Suprapubic skin (tissue), 4 donors: ENCODE data around the gene TSPOAP1. TPM values are rescaled to one million over a fixed set of nuclear protein-coding genes. Genes with fewer than 3 reads are reported as not detected.

ENCODE experiments used
- DNase-seq, 2 donors: peaks; one replicate each; pipeline ENCODE4 v3.0.0-alpha.2; 2019; ENCODE audit warnings: low spot score in 2 of 2
- H3K27ac ChIP-seq: fragments of 200-600 bp; sonication (generic); one replicate; pipeline ENCODE4 v1.5.1; 2019
- H3K27me3 ChIP-seq: fragments of 200-600 bp; sonication (generic); one replicate; pipeline ENCODE4 v1.5.1; 2019
- H3K36me3 ChIP-seq: fragments of 200-600 bp; sonication (generic); one replicate; pipeline ENCODE4 v1.5.1; 2019
- H3K4me1 ChIP-seq: fragments of 200-600 bp; sonication (generic); one replicate; pipeline ENCODE4 v1.5.1; 2019
- H3K4me3 ChIP-seq: fragments of 200-600 bp; sonication (generic); one replicate; pipeline ENCODE4 v1.5.1; 2019; ENCODE audit warnings: mild to moderate bottlenecking
- H3K9me3 ChIP-seq: fragments of 200-600 bp; sonication (generic); one replicate; pipeline ENCODE4 v1.5.1; 2019
- EP300 ChIP-seq: sonication (generic); formaldehyde crosslinking; IDR thresholded peaks from one replicate; pipeline ENCODE4 v1.6.1; 2017; ENCODE audit warnings: antibody characterized with exemption
- POLR2A ChIP-seq, 2 donors: fragments of 450-650 bp; IDR thresholded peaks; one replicate each; pipeline ENCODE4 v1.6.1; 2017; ENCODE audit warnings: antibody characterized with exemption in 2 of 2, mild to moderate bottlenecking in 2 of 2, moderate library complexity in 2 of 2
- POLR2AphosphoS5 ChIP-seq, 3 donors: sonication (generic); formaldehyde crosslinking; IDR thresholded peaks; one replicate each; pipeline ENCODE4 v1.6.1; 2017; ENCODE audit warnings: antibody characterized with exemption in 3 of 3
- WGBS: methylation state at CpG from one replicate; pipeline ENCODE4 v1.1.5; 2018; 5-methylcytosine and 5-hydroxymethylcytosine counted together
- total RNA-seq, 4 donors: library from RNA; depleted of rRNA; stranded (reverse); fragments of >200 nt; gene quantifications; one replicate each; pipeline ENCODE4 v1.1.0, GENCODE V29; 2016
- TF ChIP-seq, protein P1 (sequence below), 2 donors: fragments of 200-600 bp in 1 of 2; fragments of 450-650 bp in 1 of 2; sonication (generic) in 1 of 2; IDR thresholded peaks; one replicate each; pipeline ENCODE4 v1.5.1; 2016 to 2019; ENCODE audit warnings: antibody characterized with exemption in 2 of 2, mild to moderate bottlenecking in 1 of 2, moderate library complexity in 1 of 2

TSPOAP1 gene
- total RNA-seq, 4 donors from 2014 or later, result 6.8 to 26.9 (median 12.4) TPM

DNA sequence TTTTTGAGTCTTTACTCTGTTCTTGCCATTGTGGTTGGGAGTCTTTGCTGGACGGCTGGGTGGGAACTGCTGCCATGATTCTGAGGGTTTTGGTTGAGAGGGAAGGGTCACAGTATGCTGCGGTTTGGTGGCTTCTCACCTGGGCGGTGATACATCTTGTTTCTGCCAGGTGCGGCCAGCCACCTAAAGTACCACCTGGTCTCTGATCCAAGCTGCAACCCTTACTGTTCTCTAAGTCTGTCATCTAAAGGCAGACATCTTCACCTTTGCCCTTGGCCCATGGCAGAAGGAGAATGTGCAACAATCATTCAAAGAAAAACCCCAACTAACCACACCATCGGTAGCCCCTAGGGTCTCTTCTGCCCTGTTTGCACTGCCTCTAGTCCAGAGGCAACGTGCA, 28.3 kb downstream of the TSPOAP1 start:
- no peak overlapping the region for H3K4me3 ChIP-seq
- TF ChIP-seq, protein P1, sequence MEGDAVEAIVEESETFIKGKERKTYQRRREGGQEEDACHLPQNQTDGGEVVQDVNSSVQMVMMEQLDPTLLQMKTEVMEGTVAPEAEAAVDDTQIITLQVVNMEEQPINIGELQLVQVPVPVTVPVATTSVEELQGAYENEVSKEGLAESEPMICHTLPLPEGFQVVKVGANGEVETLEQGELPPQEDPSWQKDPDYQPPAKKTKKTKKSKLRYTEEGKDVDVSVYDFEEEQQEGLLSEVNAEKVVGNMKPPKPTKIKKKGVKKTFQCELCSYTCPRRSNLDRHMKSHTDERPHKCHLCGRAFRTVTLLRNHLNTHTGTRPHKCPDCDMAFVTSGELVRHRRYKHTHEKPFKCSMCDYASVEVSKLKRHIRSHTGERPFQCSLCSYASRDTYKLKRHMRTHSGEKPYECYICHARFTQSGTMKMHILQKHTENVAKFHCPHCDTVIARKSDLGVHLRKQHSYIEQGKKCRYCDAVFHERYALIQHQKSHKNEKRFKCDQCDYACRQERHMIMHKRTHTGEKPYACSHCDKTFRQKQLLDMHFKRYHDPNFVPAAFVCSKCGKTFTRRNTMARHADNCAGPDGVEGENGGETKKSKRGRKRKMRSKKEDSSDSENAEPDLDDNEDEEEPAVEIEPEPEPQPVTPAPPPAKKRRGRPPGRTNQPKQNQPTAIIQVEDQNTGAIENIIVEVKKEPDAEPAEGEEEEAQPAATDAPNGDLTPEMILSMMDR (IDR thresholded peaks at IDR 0.05), result no peak
- TF ChIP-seq POLR2A (IDR thresholded peaks at IDR 0.05) (no peak), EP300 (no peak), POLR2AphosphoS5 (IDR thresholded peaks at IDR 0.05) (no peak)
- H3K27me3 ChIP-seq, result no peaks in the 10 kb centered on the region
- H3K9me3 ChIP-seq, result no peaks in the 10 kb centered on the region
- 87% methylated on average over 6 of the region's 6 CpGs for WGBS
- H3K27ac ChIP-seq, result no peak overlapping the region
- DNase-seq, result no peak
- no peaks in the 10 kb centered on the region for H3K36me3 ChIP-seq
- H3K4me1 ChIP-seq, result no peaks in the 10 kb centered on the region

DNA sequence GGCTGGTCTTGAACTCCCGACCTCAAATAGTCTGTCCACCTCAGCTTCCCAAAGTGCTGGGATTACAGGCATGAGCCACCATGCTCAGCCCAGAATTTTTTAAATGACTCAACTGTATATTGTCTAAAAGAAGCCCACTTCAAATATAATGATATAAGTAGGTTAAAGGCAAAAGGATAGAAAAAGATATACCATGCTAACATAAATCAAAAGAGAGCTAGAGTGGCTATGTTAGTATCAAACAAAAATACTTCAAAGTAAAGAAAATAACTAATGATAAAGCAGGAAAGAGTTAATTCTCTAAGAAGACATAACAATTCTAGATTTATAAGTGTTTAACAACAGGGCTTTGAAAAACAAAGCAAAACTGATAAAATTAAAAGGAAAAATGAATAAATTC, 34.6 kb downstream of the TSPOAP1 start:
- H3K4me3 ChIP-seq, result no peak overlapping the region
- no peaks in the 10 kb centered on the region for H3K4me1 ChIP-seq
- H3K27me3 ChIP-seq, result peaks cover 12% of the 10 kb centered on the region
- WGBS, result 94% methylated on average over 1 of the region's 1 CpG
- no peaks in the 10 kb centered on the region for H3K36me3 ChIP-seq
- no peak for DNase-seq
- H3K27ac ChIP-seq, result no peak overlapping the region
- TF ChIP-seq POLR2AphosphoS5 (IDR thresholded peaks at IDR 0.05) (no peak), EP300 (no peak), POLR2A (IDR thresholded peaks at IDR 0.05) (no peak)
- TF ChIP-seq, protein P1 (IDR thresholded peaks at IDR 0.05), result no peak
- H3K9me3 ChIP-seq, result no peaks in the 10 kb centered on the region

DNA sequence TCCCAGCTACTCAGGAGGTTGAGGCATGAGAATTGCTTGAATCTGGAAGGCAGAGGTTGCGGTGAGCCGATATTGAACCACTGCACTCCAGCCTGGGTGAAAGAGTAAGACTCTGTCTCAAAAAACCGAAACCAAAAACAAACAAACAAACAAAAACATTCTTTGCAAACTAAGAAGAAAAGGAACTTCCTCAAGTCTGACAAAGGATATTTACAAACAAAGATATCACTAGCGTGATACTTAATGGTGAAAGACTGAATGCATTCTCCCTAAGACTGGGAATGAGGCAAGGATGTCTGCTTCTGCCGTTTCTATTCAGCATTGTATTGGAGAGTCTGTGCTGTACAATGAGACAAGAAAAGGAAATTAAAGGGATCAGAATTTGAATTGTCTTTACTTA, 37.3 kb downstream of the TSPOAP1 start:
- 78% methylated on average over 5 of the region's 5 CpGs for WGBS
- no peak for DNase-seq

DNA sequence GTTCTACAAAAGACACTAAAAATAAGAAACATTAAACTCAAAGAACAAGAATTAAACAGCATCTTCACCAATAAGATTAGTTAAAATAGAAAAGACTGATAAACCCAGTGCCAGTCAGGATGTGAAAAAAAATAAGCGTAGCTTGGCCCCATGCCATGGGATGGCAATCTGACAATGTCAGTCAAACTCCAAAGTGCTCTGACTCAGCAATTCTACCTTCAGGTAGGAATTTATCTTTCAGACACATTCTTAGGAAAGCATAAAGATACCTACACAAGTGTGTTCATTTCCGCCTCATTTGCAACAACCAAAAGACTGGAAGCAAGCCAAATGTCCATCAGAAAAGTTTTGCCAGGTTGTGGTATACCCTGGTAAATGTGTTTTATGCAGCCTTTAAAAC, 38.7 kb downstream of the TSPOAP1 start:
- 31% methylated on average over 2 of the region's 2 CpGs for WGBS
- DNase-seq, result no peak
- Histone ChIP-seq H3K36me3 (no peaks in the 10 kb centered on the region), H3K9me3 (no peaks in the 10 kb centered on the region), H3K4me1 (no peaks in the 10 kb centered on the region), H3K27ac (no peak overlapping the region), H3K4me3 (no peak overlapping the region), H3K27me3 (peaks cover 30% of the 10 kb centered on the region)
- no peak for TF ChIP-seq POLR2A (IDR thresholded peaks at IDR 0.05)
- TF ChIP-seq, protein P1 (IDR thresholded peaks at IDR 0.05), result no peak
- TF ChIP-seq POLR2AphosphoS5 (IDR thresholded peaks at IDR 0.05), result no peak
- no peak for TF ChIP-seq EP300

More for the DNA sequence above, 37.3 kb downstream of the TSPOAP1 start:
- no peak overlapping the region for H3K27ac ChIP-seq
- TF ChIP-seq POLR2A (IDR thresholded peaks at IDR 0.05) (no peak), EP300 (no peak), POLR2AphosphoS5 (IDR thresholded peaks at IDR 0.05) (no peak)
- TF ChIP-seq, protein P1 (IDR thresholded peaks at IDR 0.05), result no peak
- no peak overlapping the region for H3K4me3 ChIP-seq
- no peaks in the 10 kb centered on the region for H3K4me1 ChIP-seq
- no peaks in the 10 kb centered on the region for H3K36me3 ChIP-seq
- H3K27me3 ChIP-seq, result peaks cover 27% of the 10 kb centered on the region
- H3K9me3 ChIP-seq, result no peaks in the 10 kb centered on the region

DNA sequence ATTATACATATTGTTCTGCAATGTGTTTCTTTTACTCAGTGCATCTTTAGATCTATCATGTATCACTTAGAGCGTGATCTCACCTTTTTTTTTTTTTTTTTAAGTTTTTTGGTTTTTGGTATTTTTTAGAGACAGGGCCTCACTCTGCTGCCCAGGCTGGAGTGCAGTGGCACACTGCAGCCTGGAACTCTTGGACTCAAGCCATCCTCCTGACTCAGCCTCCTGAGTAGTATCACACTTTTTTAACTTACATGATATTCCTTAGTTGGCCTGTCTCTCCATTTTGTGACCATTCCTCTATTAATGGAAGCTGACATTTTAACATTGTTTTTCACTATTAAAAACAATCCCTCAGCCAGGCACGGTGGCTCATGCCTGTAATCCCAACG, 43.2 kb downstream of the TSPOAP1 start:
- Histone ChIP-seq H3K4me3 (no peak overlapping the region), H3K27me3 (peaks cover 44% of the 10 kb centered on the region), H3K36me3 (no peaks in the 10 kb centered on the region), H3K9me3 (no peaks in the 10 kb centered on the region), H3K27ac (no peak overlapping the region), H3K4me1 (no peaks in the 10 kb centered on the region)
- TF ChIP-seq POLR2A (IDR thresholded peaks at IDR 0.05), result no peak
- TF ChIP-seq, protein P1 (IDR thresholded peaks at IDR 0.05), result no peak
- TF ChIP-seq POLR2AphosphoS5 (IDR thresholded peaks at IDR 0.05), result no peak
- no peak for TF ChIP-seq EP300
- WGBS, result 81% methylated on average over 3 of the region's 3 CpGs
- no peak for DNase-seq
